Activated CD8-positive, alpha-beta memory T cell treated with anti-CD3 and anti-CD28 coated beads, Interleukin-2, amount 50 U/mL, for 24 hours (primary cell): Measurements from ENCODE around the gene RRM2.
"Not testable (repeated sequence)": the region's sequence is repeated elsewhere in the genome, so short reads cannot be mapped to it uniquely, and the experiment has no call there.

ENCODE experiments used
- DNase-seq: peaks from one replicate; pipeline ENCODE4 v3.0.0-alpha.2; 2020; ENCODE audit errors: extremely low read depth

Gene RRM2

GRCh38 chr2:10132596-10132995 lies 10.1 kb downstream of the RRM2 start:
- no peak for DNase-seq

- no peak for DNase-seq
These were observed 10.6 kb downstream of the RRM2 start for GRCh38 chr2:10132996-10133647.

GRCh38 chr2:10135296-10136089 lies 13.0 kb downstream of the RRM2 start:
- no peak for DNase-seq

DNA sequence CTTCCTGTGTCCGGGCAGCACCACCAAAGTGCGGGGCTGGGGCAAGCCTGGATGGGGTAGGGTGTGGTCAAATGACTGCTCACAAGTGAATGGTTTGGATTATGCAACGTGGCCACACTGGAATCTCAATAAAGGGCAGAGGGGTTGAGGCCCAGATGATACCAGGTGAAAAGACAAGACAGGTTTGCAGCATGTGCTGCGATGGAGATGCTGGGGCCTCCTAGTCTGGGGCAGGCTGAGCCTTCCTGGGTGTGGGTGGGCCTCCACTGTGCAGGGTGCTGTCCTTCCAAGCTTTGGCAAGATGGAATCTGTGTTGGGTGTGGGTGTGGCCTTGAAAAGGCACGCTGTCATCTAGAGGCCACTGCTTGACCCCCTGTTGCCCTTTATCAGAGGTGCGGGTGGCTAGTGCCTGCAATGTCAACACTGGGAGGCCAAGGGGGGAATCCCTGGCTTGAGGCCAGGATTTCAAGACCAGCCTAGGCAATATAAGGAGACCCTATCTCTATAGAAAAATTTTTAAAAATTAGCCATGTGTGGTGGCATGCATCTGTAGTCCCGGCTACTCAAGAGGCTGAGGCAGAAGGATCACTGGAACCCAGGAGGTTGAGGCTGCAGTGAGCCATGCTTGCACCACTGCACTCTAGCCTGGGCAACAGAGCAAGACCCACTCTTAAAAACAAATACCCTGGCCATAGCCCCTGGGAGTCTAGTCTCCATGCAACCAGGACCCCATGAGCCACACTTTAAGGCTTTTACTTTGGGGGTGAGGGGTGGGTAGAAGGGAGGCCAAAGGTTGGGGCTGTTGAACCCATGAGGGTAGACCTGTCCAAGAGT lies 13.8 kb downstream of the RRM2 start:
- no peak for DNase-seq

DNA sequence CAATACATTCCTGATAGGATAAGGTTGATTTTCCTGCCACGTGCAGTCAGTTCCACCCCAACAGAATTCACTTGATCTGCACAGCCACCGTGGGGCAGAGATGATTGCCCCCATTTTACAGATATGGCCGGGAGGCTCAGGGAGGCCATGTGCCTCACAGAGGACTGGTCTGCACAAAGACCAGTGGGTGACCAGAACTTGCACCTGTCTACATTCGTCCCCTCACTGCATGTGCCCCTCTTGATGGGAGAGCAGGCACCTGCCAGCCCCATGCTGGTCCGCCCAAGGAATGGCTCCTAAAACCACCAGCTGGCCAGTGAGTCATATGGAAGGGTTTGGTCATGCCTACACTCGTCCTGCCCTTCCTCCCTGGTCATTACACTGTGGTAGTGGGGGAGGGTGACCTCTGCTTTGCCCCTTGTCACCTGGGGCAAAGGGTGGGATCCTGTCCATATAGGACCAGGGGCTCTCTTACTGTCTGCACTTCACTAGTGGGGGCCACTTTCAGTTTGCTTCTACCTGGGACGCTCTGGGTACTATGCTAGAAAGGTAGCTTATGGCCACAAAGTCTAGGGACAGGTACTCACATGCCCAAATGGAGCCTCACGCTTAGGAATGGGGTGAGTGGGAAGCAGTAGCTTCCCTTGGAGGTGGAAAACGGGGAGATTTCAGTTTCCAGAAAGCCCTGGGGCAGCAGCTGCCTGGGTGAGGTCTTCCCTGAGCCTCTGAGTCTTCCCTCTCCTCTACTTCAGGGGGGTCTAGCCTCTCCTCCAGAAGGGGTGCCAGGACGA lies 14.7 kb downstream of the RRM2 start:
- no peak for DNase-seq

DNA sequence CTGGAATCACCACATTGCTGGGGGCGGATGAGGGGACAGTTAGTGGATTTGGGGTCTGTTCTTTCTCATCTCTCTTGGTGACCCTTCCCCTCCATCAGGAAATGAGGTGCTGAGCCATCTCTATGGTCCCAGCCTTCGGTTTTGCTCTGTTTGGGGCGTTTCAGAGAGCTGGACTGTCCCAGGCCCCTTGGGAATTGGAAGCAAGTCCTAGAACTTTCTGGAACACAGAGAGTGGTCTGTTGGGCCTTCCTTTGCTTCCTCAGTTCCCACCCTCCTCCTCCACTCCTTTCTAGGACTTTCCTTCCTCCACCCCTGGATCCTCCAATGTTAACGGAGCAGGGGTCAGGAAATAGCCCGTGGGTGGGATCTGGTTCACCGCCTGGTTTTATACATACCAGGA lies 17.0 kb downstream of the RRM2 start:
- no peak for DNase-seq

GRCh38 chr2:10140841-10141610 lies 18.5 kb downstream of the RRM2 start:
- no peak for DNase-seq

DNA sequence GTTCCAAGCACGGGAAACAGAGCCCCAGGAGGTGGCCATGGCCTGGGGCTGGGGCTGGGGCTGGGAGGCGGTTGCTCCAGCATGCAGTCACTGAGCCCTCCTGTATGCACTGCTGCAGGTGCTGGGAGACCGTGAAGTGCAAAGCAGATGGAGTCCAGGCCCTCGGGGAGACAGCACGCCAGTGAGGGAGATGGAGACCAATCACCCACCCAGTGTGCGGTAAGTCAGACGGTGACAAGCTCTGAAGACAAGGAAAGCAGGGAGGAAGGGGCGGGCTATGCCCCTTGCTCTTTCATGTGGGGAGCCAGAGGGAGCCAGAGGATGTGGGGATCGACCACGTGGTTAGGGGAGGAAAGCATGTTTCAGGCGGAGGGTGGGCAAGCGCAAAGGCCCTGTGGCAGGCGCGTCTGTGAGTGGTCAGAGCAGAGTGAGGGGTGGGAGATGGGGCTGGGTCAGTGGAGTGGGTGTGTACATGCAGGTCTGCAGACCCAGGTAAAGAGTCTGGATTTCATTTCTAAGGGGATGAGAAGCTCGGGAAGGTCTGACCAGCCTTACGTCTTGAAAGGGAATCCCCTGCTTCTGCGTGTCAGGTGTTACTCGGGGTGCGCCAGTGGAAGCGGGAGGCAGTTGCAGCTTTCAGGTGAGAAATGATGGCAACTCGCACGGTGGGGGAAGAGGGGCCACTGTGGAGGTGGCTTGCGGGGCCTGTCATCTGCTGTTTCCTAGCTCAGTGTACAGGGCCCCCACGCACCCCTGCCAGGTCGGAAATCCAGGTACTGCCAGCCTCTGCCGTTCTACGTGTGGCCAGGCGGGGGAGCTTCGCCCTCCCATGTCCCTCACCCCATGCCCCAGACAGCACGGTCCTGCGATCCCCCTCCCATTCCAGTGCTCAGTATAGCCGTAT lies 19.4 kb downstream of the RRM2 start:
- no peak for DNase-seq

DNA sequence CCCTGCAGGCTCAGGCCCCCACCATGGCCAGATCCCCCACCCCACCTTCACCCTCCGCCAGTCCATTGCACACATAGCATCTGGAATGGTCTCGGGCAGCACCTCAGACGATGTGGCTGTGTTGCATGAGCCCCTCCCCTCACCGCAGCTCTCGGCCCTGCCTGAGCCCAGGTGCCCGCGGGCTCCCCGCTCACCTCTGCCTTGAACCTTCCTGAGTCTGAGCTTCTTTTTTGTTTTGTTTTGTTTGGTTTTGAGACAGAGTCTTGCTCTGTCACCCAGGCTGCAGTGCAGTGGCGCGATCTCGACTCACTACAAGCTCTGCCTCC lies 20.1 kb downstream of the RRM2 start:
- no peak for DNase-seq

- no peak for DNase-seq
These were observed 22.4 kb downstream of the RRM2 start for GRCh38 chr2:10144771-10145518.

DNA sequence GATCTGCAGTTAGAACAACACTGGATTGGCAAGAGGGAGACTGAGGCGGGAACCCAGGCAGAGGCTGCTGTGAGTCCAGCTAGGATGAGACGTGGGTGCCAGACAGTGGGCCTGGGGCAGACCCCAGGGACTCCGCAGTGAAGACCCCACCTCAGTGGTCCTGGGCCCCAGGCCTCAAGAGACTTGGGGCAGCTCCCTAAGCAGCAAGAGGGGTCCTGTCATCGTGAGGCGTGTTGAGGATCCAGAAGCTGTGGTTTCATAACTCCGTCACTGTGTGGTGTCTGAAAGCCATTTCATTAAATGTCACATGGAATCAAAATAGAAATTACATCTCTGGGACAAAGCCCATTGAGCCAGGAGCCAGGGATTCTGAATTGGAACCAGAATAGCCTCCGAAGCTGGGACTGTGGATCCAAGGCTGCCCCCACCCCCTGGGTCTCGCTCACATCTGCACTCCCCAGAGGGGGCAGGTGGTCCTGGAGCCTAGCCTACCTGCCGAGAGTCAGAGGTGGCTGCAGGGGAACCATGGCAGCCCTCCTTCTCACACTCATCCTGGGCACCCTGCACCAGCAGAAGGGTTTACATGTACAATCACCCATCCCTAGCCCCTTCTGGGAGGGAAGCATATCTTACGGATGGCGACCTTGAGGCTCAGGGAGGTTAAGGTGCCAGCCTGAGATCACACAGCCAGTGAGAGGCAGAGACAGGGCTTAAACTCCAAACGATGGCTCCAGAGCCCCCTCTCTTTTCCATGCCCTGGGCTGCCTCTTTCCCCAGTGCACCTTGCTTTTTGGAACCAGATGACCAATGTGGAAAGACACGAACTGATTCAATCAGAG lies 23.2 kb downstream of the RRM2 start:
- no peak for DNase-seq

GRCh38 chr2:10146366-10147005 lies 23.9 kb downstream of the RRM2 start:
- DNase-seq = no peak

GRCh38 chr2:10147050-10147660 lies 24.6 kb downstream of the RRM2 start:
- not testable (repeated sequence) for DNase-seq

DNA sequence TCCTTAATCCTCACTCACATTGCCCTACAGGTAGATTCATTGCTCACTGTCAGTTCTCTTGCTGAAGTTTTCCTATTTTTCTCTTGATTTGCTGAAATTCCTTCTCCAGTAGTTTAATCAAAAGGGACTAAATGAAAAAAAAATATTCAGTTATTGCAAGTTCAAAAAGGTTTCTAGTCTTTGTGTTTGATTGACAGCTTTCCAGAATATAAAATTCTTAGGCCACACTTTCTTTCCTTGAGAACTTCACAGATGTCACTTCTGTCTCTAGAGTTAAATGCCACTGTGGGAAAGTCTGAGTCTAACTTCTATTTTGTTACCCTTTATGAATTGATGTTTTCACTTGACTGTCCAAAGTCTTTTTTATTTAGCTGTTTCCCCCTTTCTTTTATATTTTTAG lies 25.7 kb downstream of the RRM2 start:
- no peak for DNase-seq

DNA sequence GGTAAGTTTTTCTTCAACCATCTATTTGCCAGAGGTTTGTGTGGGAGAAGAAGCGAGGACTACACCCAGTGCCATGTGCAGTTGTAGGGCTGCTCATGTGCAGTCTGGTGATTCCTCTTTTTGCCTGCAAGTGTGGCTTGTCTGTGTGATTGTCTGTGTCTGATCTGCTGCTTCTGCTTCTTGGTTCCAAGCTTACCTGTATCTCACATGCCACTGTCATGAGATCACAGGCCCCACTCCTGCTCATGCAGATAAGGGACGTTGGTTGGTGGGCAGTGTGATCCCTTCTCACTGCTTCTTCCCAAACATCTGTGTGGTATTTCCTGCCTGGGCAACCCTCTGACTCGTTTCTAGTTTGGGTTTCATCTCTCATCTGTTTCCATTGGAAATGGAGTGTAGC lies 27.1 kb downstream of the RRM2 start:
- DNase-seq = no peak

- no peak for DNase-seq
These were observed 27.9 kb downstream of the RRM2 start for GRCh38 chr2:10150436-10150835.

DNA sequence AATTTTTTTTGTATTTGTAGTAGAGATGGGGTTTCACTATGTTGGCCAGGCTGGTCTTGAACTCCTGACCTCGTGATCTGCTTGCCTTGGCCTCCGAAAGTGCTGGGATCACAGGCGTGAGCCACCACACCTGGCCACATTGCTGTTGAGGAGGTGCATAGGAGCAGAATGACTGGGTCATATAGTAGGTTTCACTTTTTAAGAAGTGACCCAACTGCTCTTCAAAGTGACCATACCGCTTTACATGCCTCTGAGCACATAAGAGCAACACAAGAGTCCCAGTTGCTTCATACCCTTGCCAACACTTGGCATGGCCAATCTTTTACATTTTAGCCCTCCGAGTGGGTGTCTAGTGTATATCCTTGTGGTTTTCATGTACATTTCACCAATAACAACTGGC lies 28.9 kb downstream of the RRM2 start:
- no peak for DNase-seq

- DNase-seq = no peak
These were observed 34.8 kb downstream of the RRM2 start for GRCh38 chr2:10157293-10157692.
